Esophagus muscularis mucosa (tissue), 4 donors: ENCODE data around the gene SLC4A9.

Experiments
- EP300 ChIP-seq: sonication (generic); formaldehyde crosslinking; IDR thresholded peaks from one replicate; pipeline ENCODE4 v1.6.1; 2017; ENCODE audit warnings: antibody characterized with exemption
- POLR2A ChIP-seq: fragments of 450-650 bp; IDR thresholded peaks from one replicate; pipeline ENCODE4 v1.6.1; 2017; ENCODE audit warnings: antibody characterized with exemption, moderate library complexity, mild to moderate bottlenecking, low read depth
- POLR2AphosphoS5 ChIP-seq, 2 donors: sonication (generic); formaldehyde crosslinking; IDR thresholded peaks; one replicate each; pipeline ENCODE4 v1.6.1; 2017; ENCODE audit warnings: antibody characterized with exemption in 2 of 2
- TF ChIP-seq, protein P1 (sequence below), 3 experiments: fragments of 200-600 bp in 2 of 3; fragments of 450-650 bp in 1 of 3; sonication (generic) in 2 of 3; IDR thresholded peaks; one replicate each; pipeline ENCODE4 v1.5.1; 2017 to 2019; ENCODE audit warnings: antibody characterized with exemption in 3 of 3, mild to moderate bottlenecking in 2 of 3, moderate library complexity in 1 of 3

DNA sequence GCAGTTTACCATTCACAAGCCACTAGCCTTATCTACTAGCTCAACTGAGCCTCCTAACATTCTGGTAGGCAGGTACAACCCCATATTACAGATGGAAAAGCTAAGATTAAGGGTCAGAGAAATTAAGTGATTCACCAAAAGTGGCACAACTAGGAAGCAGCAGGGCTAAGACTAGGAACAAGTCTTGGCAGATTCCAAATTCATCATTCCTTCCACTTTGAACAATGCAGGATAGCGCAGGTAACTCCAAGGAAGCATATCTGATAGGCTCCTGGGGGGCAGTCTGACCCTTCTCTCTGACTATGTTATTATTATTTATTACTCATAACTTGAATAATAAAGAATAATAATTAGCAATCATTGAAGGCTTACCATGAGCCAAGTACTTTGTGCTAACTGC is 22.1 kb upstream of the SLC4A9 start:
- no peak for TF ChIP-seq EP300
- TF ChIP-seq, protein P1, sequence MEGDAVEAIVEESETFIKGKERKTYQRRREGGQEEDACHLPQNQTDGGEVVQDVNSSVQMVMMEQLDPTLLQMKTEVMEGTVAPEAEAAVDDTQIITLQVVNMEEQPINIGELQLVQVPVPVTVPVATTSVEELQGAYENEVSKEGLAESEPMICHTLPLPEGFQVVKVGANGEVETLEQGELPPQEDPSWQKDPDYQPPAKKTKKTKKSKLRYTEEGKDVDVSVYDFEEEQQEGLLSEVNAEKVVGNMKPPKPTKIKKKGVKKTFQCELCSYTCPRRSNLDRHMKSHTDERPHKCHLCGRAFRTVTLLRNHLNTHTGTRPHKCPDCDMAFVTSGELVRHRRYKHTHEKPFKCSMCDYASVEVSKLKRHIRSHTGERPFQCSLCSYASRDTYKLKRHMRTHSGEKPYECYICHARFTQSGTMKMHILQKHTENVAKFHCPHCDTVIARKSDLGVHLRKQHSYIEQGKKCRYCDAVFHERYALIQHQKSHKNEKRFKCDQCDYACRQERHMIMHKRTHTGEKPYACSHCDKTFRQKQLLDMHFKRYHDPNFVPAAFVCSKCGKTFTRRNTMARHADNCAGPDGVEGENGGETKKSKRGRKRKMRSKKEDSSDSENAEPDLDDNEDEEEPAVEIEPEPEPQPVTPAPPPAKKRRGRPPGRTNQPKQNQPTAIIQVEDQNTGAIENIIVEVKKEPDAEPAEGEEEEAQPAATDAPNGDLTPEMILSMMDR (IDR thresholded peaks at IDR 0.05), result no peak
- TF ChIP-seq POLR2A, result no peak
- no peak for TF ChIP-seq POLR2AphosphoS5 (IDR thresholded peaks at IDR 0.05)
